Osteoblast (primary cell): Measurements from ENCODE around the gene USP33. TPM values are rescaled to one million over a fixed set of nuclear protein-coding genes. Genes with fewer than 3 reads are reported as not detected.

Experiments
- total RNA-seq: library from RNA; depleted of rRNA; stranded (reverse); fragments of >200 nt; gene quantifications from 2 replicates; pipeline ENCODE4 v1.2.3, GENCODE V29; 2012

Gene USP33
- total RNA-seq, 1 donor, result 89.8 TPM

Other genes starting within 250 kb of the USP33 start
- 77.1 and 79.0 TPM in 2 replicates for gene ZZZ3, start 77.2 kb downstream of the USP33 start, total RNA-seq
- 13.8 and 15.9 TPM in 2 replicates for gene MIGA1, start 19.8 kb upstream of the USP33 start, total RNA-seq
- 6.9 and 7.7 TPM in 2 replicates for gene NEXN, start 128.8 kb upstream of the USP33 start, total RNA-seq
- 86.9 and 91.6 TPM in 2 replicates for gene FUBP1, start 219.2 kb upstream of the USP33 start, total RNA-seq
- 36.5 and 46.7 TPM in 2 replicates for gene DNAJB4, start 245.1 kb upstream of the USP33 start, total RNA-seq